GM10266 (cell line): ENCODE data around the gene STRN4.
A peak's percentile ranks its signal among the peaks of the same experiment; 100 is the strongest.

Experiments
- DNase-seq: peaks from one replicate; pipeline ENCODE4 v3.0.0; 2012; ENCODE audit errors: extremely low spot score
- CTCF ChIP-seq: IDR thresholded peaks from 2 replicates; pipeline ENCODE4 v1.5.1; 2012; ENCODE audit warnings: mild to moderate bottlenecking, low read depth; ENCODE audit not compliant: control insufficient read depth, insufficient read depth; ENCODE audit errors: missing control alignments

STRN4 gene

GRCh38 chr19:46731584-46731983, 14.7 kb downstream of the STRN4 start:
- no peak for DNase-seq
- no peak for TF ChIP-seq CTCF

GRCh38 chr19:46731007-46731501, 15.2 kb downstream of the STRN4 start:
- no peak for TF ChIP-seq CTCF
- no peak for DNase-seq

GRCh38 chr19:46730595-46730994, 15.7 kb downstream of the STRN4 start:
- no peak for TF ChIP-seq CTCF
- DNase-seq, result no peak

- TF ChIP-seq CTCF, result no peak
- no peak for DNase-seq
Observed at GRCh38 chr19:46730187-46730586, 16.1 kb downstream of the STRN4 start.

GRCh38 chr19:46729696-46730095, 16.6 kb downstream of the STRN4 start:
- no peak for DNase-seq
- no peak for TF ChIP-seq CTCF

GRCh38 chr19:46728693-46729339, 17.4 kb downstream of the STRN4 start:
- peak; percentile 92 for TF ChIP-seq CTCF
- DNase-seq, result peak; percentile 91

- no peak for TF ChIP-seq CTCF
- DNase-seq, result no peak
Observed at GRCh38 chr19:46728208-46728607, 18.0 kb downstream of the STRN4 start.
